ENCODE measurements around the gene C17orf100.

- TF ChIP-seq, protein P1, sequence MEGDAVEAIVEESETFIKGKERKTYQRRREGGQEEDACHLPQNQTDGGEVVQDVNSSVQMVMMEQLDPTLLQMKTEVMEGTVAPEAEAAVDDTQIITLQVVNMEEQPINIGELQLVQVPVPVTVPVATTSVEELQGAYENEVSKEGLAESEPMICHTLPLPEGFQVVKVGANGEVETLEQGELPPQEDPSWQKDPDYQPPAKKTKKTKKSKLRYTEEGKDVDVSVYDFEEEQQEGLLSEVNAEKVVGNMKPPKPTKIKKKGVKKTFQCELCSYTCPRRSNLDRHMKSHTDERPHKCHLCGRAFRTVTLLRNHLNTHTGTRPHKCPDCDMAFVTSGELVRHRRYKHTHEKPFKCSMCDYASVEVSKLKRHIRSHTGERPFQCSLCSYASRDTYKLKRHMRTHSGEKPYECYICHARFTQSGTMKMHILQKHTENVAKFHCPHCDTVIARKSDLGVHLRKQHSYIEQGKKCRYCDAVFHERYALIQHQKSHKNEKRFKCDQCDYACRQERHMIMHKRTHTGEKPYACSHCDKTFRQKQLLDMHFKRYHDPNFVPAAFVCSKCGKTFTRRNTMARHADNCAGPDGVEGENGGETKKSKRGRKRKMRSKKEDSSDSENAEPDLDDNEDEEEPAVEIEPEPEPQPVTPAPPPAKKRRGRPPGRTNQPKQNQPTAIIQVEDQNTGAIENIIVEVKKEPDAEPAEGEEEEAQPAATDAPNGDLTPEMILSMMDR (optimal IDR thresholded peaks at IDR 0.05 in 1 of 3, IDR thresholded peaks at IDR 0.05 in 1 of 3, conservative IDR thresholded peaks at IDR 0.05 in 1 of 3; ENCODE audit: extremely low read depth in 1 of 3, insufficient read depth in 2 of 3, low read length in 3 of 3), result no peak
- no peak for TF ChIP-seq EZH2 (IDR thresholded peaks at IDR 0.05; ENCODE audit: low read length)
Measured at GRCh38 chr17:6681671-6682070, 30.1 kb downstream of the C17orf100 start.

Measured in keratinocyte (primary cell).